HG03439 (cell line): ENCODE results near the gene MROH2A.

Experiments
- ATAC-seq: cut with Tn5 transposase; IDR thresholded peaks from one replicate; pipeline ENCODE4 v1.9.1; 2021; ENCODE audit warnings: mild to moderate bottlenecking, moderate library complexity; ENCODE audit not compliant: unreplicated experiment

MROH2A gene

DNA sequence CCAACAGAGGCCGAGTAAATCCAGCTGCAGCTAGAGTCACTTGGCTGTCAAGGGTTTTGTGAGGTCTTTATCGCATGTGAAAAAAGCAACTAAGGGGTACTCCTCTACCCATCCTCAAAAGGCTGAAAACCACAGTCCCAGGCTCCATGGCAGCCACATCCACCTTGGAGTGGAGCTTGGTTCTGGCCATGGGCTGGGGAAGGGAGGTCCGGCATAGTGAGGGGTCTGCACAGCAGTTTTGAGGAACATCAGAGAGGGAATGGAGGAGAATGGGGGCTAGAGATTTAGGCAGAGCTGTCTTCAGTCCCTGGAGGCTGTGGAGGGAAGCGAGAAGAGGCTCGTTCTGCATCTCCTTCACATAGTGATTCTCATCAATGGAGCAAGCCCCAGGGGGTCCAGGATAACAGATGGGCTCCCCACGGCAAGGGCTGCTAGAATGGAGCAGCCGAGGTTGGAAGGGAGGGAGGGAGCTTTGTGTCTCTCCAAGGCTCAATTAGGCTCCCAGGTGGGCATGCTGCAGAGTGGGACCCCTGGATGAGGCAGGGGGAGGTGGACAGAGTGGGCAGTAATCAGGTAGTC is 21.0 kb downstream of the MROH2A start:
- ATAC-seq, result no peak

- ATAC-seq, result no peak
Measured at GRCh38 chr2:233799716-233800115, 21.6 kb downstream of the MROH2A start.

DNA sequence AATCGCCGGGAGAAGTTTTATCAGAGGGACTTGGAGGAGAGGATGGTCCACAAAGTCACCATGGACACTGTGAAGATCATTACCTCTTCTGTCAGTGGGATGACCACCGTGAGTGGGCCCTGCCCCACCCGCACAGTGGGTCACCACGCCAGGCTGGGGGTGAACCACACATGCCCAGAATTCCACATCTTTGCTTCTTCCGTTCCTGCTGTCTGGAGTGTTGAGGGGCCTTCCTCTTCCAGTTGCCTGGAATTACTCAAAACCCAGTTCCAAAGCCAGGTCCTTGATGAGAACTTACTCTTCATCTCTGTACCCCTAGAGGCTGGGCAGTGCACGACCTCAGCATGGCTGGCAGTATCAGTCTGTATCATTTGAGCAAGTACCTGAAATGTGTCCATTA is 22.1 kb downstream of the MROH2A start:
- ATAC-seq, result no peak

DNA sequence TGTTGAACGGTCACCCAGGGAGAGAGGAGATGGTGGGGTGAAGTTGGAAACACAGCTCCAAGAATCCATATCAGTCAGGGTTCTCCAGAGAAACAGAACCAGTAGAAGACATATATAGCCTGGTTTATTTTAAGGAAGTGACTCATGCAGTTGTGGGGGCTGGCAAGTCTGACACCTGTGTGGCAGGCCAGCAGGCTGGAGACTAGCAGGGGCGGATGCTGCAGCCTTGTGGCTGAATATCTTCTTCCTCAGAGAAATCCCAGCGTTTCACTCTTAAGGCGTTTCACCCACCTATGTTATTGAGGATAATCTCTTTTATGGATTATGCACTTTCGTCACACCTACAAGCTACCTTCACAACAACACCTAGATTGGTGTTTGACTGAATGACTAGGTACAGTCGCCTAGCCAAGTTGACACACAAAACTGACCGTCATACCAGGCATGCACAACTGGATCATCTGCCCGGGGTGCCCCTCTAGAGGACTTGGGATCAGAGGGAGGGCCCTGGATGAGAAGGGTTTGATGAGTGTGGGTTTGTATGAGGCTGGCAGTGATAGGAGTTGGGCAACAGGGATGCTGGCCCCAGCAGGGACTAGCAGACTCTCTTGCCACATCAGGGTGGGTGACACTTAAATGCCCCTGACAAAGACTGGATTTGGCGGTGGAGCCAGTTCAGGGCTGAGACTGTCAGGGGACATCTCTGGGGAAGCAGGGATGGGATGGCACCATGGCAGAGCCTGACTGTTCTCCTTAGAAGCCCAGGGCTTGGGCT is 23.4 kb downstream of the MROH2A start:
- no peak for ATAC-seq

GRCh38 chr2:233802132-233802815 is 24.1 kb downstream of the MROH2A start:
- no peak for ATAC-seq

GRCh38 chr2:233803292-233803911 is 25.3 kb downstream of the MROH2A start:
- no peak for ATAC-seq

- ATAC-seq, result no peak
Measured at GRCh38 chr2:233803994-233804393, 25.9 kb downstream of the MROH2A start.

- no peak for ATAC-seq
Measured at GRCh38 chr2:233807215-233807865, 29.2 kb downstream of the MROH2A start.

- no peak for ATAC-seq
Measured at GRCh38 chr2:233807966-233808935, 30.1 kb downstream of the MROH2A start.

DNA sequence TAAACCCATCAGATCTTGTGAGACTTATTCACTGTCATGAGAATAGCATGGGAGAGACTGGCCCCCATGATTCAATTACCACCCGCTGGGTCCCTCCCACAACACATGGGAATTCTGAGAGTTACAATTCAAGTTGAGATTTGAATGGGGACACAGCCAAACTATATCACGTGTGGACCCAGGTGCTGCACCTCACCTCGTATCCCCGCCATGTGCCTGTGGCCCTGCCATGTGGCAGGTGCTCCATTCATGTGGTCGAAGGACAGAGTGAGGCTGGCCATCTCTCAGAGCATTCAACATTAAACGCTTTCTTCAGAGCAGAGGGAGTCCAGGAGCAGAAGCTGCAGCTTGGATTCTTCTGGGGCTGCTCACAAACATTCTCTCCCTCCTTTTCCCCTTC is 32.3 kb downstream of the MROH2A start:
- no peak for ATAC-seq

DNA sequence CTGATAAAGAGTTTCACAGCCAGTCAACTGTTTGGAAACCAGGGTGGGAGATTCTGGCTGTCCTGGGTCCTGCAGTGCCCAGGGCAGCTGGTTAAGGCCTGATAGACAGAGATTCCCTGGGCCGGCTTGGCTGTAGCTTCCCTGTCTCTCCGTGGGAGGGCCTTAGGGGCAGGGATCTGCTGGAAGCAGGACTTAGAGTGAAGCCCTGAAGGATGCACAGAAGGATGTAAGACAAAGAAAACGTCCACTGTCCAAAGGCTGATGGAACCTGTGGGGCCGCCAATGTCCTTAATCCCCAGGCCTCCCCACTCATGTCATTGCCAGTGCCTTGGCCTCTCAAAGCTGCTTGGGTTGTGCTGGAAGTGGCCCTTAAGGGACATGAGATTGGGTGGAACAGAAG is 33.0 kb downstream of the MROH2A start:
- ATAC-seq, result no peak

DNA sequence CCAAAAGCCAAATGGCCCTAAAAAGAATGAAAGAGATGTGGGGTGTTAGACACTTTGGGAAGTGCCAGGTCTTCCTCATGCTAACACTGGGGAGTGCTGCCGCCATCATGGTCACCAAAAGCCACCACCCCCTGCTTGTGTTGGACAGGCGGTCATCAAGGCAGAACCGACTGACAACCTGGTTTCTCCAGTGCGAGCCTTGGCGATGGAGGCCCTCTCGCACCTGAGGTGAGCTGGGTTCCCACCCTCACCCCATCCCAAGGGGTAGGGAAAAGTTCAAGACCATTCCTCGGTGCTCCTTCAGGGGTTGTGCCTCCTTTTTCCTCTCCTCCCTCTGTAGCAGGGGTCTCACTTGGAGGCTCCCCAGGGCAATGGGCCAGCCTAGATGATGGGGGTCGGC is 33.6 kb downstream of the MROH2A start:
- no peak for ATAC-seq

GRCh38 chr2:233813236-233814055 is 35.3 kb downstream of the MROH2A start:
- no peak for ATAC-seq

DNA sequence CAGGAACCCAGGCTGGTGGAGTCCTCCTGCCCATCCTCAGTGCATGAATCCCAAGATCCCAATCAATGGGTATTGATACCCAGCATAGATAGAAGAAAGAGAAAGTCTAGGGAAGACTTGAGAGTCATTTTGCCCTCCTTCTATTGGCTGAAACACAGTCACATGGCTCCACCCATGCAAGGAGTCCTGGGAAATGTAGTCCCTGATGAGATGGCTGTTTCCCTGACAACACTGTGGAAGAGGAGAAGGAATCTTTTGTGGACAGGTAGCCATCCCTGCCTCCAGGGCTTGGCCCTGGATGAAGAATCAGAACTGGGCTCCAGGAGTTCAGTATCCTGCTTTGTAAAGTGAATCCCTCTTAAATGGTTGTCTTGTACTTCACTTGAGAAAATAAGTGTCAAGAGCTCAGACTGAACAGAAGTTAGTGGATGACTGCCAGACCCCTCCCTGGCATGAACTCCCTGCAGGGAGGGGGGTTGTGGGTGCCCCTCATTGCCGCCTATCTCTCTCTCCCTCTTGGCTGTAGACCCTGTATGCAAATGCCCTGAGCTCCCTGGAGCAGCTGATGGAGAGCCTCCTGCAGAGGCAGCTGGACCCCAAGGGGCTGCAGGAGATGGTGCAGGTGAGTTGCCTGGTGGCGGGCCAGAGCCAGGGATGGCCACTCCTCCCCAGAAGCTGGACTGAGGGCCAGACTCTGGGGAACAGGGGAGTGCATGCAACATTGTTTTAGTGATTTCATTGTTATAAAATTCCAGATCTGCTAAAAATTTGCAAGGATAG is 36.1 kb downstream of the MROH2A start:
- no peak for ATAC-seq

DNA sequence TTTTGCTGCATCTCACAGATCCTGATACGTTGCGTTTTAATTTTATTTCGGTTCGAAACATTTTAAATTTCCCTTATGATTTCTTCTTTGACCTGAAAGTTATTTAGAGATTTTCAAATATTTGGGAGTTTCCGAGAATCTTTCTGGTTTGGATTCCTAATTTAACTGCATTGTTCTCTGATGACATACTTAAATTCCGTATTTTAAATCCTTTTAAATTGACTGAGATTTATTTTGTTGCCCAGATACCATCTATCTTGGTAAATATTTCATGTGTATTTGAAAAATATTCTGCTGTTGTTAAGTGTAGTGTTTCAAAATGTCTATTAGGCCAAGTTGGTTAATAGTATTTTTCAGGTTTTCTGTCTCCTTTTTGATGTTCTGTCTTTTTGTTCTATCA is 37.7 kb downstream of the MROH2A start:
- no peak for ATAC-seq

- ATAC-seq, result no peak
Measured at GRCh38 chr2:233816334-233816733, 38.2 kb downstream of the MROH2A start.

GRCh38 chr2:233816771-233817170 is 38.6 kb downstream of the MROH2A start:
- ATAC-seq, result no peak

DNA sequence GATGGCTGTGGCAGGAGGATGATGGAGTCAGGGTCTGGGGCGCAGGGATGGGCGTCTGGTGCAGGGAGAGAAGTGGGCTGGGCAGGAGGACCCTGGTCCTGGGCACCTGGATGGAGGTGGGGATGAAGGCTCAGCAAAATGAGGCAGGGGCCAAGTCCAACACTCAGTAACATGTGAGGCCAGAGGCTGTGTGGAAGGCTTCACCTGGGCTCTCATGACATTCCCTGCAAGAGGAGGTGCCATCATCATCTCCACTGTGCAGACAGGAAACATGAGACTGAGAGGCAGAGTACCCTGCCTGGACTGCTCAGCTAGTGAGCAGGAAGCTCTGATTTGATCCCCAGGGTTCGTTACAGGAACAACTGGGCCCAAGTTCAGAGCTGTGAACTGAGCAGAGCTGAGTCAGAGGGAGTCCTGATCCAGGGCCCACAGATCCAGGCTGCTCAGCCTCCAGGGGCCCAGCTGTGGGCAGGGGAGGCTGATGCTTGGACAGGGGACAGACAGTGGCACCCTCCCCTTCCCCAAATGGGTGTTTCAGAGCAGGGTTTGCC is 39.3 kb downstream of the MROH2A start:
- no peak for ATAC-seq
